Stimulated activated CD8-positive, alpha-beta memory T cell treated with anti-CD3 and anti-CD28 coated beads, Interleukin-15, amount 100 ng/mL, for 24 hours (primary cell): ENCODE results near the gene PRADC1.
"Not testable (repeated sequence)": the region's sequence is repeated elsewhere in the genome, so short reads cannot be mapped to it uniquely, and the experiment has no call there.

ENCODE experiments used
- DNase-seq: peaks from one replicate; pipeline ENCODE4 v3.0.0-alpha.2; 2020; ENCODE audit warnings: low read depth

Gene PRADC1

GRCh38 chr2:73233154-73233931 lies at the start of gene PRADC1:
Gene PRADC1, minus strand, starts transcription at chr2:73233239. Its CDS starts 79 bp downstream, at chr2:73233160.
- peak; percentile 77 for DNase-seq

- DNase-seq = no peak
Observed at GRCh38 chr2:73281244-73281643, 48.2 kb upstream of the PRADC1 start.

- DNase-seq = no peak
Observed at GRCh38 chr2:73279852-73280251, 46.8 kb upstream of the PRADC1 start.

- no peak for DNase-seq
Observed at GRCh38 chr2:73272270-73272669, 39.2 kb upstream of the PRADC1 start.

GRCh38 chr2:73269686-73270465 lies 36.8 kb upstream of the PRADC1 start:
- DNase-seq = no peak

GRCh38 chr2:73268830-73269685 lies 36.0 kb upstream of the PRADC1 start:
- no peak for DNase-seq

- no peak for DNase-seq
Observed at GRCh38 chr2:73268366-73268829, 35.4 kb upstream of the PRADC1 start.

GRCh38 chr2:73267008-73267407 lies 34.0 kb upstream of the PRADC1 start:
- no peak for DNase-seq

GRCh38 chr2:73266061-73266901 lies 33.2 kb upstream of the PRADC1 start:
- no peak for DNase-seq

- no peak for DNase-seq
Observed at GRCh38 chr2:73265298-73266060, 32.4 kb upstream of the PRADC1 start.

- no peak for DNase-seq
Observed at GRCh38 chr2:73264783-73265182, 31.7 kb upstream of the PRADC1 start.

- DNase-seq = no peak
Observed at GRCh38 chr2:73264332-73264606, 31.2 kb upstream of the PRADC1 start.

- no peak for DNase-seq
Observed at GRCh38 chr2:73263540-73264331, 30.7 kb upstream of the PRADC1 start.

GRCh38 chr2:73262691-73263429 lies 29.8 kb upstream of the PRADC1 start:
- DNase-seq = not testable (repeated sequence)

GRCh38 chr2:73262108-73262651 lies 29.1 kb upstream of the PRADC1 start:
- no peak for DNase-seq

- DNase-seq = no peak
Observed at GRCh38 chr2:73260338-73260984, 27.4 kb upstream of the PRADC1 start.

- no peak for DNase-seq
Observed at GRCh38 chr2:73259704-73260337, 26.8 kb upstream of the PRADC1 start.

- no peak for DNase-seq
Observed at GRCh38 chr2:73259276-73259675, 26.2 kb upstream of the PRADC1 start.
